GM21390 (cell line): Measurements from ENCODE around the gene MBNL1.
A peak's percentile ranks its signal among the peaks of the same experiment; 100 is the strongest.
"Not testable (repeated sequence)": the region's sequence is repeated elsewhere in the genome, so short reads cannot be mapped to it uniquely, and the experiment has no call there.

ENCODE experiments used
- ATAC-seq: cut with Tn5 transposase; IDR thresholded peaks from one replicate; pipeline ENCODE4 v1.9.1; 2021; ENCODE audit not compliant: unreplicated experiment

Gene MBNL1

DNA sequence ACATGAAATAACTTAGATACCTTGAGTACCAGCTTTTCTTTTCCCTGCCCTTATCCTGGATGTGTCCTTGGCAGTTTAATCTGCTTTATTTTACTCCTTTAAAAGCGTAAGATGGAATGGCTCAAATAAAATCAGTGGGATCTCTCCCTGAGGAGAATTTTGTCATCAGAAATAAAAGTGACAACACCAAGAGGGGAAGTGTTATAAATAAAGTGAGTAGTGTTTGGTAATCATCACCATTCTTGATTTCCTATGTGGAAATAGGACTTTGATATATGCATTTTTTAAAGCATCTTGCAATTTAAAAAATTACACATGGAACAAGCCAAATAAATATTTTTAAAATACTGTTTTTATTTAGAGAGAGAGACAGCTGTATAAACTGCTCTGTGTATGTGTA, 76.5 kb downstream of the MBNL1 start:
- ATAC-seq, result no peak

DNA sequence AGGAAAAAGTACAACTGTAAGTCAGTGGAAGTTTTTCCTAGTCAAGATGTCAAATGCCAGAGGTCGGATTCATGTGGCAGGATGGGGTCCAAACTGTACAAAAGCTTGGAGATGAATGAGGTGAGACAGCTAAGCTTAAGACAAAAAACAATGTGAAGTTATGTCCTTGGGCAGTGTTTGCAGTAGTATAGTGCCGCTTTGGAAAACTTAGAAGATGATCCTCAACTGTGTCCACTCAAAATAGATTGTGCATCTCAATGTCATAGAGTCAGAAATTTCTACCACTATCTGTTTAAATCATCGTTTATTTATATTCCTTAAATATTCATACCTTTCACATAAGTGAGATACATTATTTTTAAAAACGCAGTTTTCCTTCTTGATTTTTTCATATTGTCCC, 77.3 kb downstream of the MBNL1 start:
- ATAC-seq, result no peak

DNA sequence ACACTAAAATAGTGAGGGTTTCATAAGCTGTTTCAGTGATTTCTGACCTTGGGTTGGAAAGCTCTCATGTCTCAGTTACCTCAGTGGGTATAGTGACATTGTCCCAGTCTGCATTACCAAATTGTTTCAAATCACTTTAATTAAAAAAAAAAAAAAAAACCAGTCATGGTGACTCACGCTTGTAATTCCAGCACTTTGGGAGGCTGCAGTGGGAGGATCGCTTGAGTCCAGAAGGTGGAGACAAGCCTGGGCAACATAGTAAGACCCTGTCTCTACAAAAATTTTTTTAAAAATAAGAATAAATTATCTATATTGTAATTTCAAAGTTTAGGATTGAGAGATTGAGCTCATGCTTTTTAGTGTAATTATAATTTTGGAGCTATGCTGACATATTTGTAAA, 78.0 kb downstream of the MBNL1 start:
- ATAC-seq, result no peak

DNA sequence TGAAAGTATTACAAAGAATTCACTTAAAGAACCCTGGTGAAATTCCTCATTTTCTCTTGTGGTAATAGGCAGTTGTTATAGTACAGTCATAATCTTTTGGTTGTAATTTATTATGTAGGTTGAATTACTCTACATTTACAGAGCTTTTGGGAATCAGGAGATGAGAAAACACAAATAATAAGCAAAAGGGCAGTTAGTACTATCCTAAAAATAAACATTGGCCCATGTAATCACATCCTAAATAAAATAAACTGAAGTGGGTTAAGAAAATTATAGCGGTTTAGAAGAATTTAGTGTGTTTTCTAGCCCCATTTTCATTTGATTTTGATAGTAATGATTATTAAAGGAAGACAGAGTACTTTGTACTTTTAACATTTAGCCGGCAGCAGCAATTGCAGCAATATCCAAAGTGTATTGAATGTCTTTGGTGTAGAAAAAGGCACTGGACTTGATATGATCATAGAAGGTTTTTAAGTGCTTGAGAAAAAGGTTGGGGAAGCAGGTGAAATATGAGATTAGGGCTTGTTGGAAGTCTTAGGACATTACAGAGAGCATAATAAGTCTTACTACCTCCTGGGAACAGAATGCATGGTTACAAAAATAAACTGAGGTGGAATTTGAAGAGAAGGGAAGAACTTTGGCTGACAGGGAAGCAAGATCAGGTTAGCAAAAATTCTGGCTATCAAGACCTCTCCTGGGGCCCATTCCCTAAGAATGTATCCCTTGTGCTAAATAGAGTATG, 79.9 kb downstream of the MBNL1 start:
- ATAC-seq, result no peak

DNA sequence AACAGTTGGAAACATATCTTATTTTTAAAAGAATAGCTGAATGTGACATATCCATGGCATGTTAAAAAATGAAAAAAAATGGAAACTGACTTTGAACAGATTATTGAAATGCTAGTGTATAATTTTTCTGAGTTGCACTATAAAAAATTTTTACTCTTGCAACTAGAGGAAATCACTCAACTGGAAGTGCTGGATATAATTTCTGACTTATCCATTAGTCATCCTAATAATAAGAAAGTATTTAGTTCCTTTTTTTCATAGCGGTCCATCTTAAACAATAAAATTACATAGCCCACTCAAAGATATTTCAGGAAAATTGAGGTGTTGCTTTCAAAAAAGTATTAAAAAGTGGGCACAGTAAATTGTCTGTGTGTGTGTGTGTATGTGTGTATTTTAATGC, 80.7 kb downstream of the MBNL1 start:
- no peak for ATAC-seq

DNA sequence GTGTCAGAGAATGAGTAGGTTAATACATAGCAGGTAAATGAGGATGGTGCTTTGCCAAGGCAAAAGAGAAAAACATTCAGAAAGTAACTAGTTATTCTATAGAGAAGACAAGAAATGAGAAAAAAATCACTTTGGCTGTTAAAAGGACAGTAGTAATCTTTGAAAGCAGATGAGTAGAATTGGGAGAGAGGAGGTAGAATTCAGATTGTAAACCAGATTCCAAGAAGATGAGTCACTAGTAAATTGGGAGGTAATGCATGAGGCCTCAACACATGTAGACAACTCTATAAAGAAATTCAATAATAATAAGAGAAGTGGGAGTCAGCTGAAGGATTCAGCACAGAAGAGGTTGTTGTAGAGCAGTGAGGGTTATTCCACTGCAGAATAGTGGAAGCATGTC, 81.4 kb downstream of the MBNL1 start:
- ATAC-seq, result no peak

DNA sequence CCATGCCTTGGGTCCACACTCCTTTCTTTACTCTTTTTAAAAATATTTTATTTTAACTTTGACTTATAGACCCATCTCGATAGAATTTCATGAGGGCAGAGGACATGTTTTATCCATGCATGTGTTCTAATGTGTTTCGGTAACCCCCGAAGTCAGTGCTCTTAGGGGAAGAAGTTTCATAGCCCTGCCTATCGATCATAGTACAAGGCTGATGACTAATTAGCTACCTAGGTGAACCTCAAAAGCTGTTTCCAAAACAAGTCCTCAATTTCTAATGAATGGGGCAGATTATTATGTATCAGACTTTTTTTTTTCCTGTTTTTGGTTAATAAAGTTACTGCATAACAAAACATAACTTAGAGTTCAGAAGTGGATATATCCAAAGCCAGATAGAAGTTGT, 82.0 kb downstream of the MBNL1 start:
- no peak for ATAC-seq

DNA sequence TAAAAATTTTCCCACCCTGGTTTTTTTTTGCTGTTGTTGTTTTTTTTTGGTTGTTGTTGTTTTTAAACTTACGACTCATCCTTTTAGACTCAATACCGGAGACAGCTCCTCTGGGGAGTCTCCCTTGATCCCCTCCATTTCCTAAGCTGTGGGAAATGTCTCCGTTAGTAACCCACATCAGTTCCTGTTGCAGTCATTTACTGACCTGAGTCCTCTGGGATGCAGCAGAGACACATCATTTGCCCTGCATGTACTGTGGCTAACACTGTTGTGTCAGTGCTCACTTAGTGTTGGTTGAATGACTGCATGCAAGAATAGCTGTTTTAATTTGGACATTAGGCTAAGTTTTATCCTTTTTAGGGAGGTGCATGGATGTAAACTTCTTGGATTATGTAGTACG, 83.8 kb downstream of the MBNL1 start:
- ATAC-seq, result no peak

DNA sequence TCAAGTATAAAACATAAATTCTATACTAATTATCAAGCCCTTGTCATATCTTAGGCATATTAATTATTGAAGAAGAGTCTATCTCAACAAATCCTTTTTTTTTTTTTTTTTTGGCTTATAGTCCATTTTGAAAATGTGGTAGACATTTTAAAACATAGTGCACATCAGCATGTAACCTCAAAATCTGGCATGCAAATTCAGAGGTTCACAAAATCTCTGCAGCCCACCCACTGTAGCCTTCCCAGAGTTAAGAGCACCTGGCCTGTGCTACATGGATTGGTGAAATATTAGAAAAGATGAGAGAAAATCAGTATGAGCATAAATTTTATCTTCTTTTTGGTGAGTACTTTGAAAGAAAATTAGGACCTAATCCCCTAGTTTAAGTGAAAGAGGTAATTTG, 84.8 kb downstream of the MBNL1 start:
- no peak for ATAC-seq

DNA sequence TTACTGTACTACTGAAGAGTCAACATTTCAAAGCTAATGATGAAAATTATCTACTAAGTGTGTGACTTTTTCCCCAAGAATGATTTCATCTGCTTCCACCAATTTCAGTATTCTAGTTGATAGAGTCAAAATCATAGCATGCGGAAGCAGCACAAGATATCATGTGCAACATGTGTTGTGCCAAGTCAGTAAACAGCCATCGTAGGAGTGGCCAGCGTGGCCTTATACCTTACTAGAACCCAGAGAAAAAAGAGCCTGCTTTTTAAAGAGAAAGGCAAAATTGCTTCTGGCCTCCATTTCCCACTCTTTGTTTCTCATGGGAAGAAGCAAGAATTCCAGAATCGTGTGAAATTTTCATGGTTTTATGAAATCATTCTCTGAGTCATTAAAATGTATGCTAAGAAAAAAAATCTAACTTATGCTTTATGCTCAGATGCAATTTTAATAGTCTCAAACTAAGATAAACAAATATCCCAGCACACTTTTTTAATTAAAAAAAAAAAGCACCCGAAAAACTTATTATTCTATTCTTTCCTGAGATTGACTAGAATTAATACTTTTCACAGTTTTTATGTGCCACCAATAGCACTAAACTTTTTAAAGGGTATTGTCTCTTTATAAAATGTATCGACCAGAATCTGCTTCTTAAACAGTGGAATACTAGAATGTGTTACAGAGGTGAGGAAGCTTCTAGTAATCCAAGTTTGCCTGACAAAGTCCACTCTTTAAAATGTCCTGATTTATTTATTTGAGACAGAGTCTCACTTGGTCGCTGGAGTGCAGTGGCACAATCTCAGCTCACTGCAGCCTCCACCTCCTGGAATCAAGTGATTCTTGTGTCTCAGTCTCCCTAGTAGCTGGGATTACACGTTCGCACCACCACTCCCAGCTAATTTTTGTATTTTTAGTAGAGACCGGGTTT, 87.3 kb downstream of the MBNL1 start:
- no peak for ATAC-seq

DNA sequence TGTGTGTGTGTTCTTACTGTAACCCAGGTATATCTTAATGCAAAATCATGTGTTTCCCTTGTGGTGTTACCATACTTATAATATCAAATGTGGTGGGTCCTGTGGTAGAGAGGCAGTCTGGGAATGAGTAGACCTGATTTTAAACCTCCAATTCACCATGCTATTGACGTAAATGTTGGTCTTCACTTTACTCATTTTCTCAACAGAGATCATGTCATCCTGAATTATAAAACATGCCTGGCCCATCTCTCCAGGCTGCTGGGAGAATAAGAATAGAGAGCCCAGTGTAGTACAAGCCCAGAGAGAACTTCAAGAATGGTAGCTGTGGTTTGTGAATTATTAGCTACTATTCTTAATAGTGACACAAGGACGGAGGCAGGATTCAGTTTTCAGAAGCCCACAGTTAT, 88.1 kb downstream of the MBNL1 start:
- peak; percentile 66 for ATAC-seq

DNA sequence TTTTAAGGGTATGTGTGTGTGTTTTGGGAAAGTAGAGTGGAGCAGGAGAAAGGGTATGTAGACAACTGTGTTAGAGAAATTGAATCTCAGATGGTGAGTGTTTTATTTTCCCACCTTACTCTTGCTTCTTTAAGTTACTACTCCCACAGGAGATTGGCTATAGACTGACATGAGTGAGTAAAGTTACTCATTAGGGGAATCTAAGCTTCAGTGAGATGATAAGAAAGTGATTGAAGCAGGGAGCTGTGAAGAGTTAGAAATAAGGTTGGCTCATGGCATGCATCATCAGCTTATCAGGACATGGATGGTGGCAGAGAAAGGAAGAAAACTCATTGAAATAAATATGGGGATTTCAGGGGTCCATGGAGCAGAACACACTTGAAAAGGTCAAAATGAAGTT, 88.9 kb downstream of the MBNL1 start:
- no peak for ATAC-seq

DNA sequence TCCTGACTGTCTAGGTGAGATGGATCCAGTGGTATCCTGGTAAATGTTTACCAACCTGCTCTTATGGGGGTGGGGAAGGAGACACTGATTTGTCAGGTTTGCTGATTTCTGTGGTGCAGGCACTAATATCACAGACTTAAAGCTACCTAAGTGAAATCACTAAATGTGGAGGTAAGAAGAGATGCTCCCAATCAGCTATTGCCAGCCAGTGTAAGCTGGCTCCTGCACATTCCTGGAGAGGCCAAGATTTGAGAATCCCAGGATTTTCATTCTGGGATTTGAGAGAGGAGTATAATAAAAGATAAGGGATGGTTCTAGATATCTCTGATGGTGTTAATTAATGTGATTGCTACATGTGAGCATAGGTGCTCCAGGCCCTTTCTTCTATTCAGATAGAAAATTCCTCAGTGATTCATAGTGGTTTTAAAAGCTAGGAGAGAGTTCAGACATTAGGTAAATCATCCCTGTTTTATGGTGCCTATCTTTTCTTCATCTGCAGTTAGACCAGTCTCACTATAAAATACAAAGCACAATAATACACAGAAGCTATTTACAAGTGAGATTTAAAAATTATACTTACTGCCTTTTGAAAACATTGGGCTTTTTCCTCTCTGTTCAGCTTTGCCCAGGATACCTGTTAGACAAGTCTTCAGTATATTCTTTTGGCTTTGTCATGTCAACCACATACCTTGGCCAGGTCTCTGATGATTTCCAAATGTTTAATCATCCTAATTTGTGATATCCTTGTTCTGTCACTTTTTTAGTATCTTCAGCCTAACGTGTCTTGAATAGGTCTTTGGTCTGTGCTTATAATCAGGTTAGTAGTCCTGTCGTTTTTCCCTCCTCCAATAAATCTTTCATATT, 90.9 kb downstream of the MBNL1 start:
- no peak for ATAC-seq

DNA sequence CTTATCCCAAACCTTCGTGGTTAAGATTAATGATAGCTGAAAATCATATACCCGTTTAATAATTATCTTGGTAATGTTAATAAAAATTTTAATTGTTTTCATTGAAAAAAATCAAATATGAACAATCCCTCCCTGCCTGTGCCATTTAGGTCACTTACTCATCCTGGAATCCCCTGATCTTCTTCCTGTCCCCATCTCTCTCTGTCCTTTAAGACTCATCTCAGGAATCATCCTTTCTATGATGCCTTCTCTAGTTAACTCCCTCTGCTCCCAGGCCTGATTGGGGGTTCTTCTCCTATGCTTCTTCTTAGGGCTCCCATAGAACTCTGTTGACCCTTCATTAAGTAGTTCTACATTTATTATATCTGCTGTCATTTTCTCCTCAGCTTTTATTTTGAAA, 91.6 kb downstream of the MBNL1 start:
- no peak for ATAC-seq

DNA sequence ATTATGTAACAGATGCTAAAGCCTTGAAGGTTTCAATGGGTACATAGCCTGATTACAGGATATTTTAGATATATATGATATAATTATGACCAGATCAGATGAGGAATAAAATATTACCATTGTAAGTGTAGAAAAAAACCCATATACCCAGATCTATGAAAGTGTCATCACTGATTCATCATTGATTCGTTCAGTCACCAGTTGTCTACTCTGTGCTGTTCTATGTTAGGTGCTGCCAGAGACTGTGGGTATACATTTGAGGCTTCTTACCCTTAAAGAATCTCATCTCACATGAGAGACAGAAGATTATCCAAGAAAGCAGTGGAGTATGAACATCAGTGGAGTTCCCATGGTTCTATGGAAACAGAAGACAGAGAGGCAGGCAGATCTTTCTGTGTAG, 92.2 kb downstream of the MBNL1 start:
- ATAC-seq, result no peak

DNA sequence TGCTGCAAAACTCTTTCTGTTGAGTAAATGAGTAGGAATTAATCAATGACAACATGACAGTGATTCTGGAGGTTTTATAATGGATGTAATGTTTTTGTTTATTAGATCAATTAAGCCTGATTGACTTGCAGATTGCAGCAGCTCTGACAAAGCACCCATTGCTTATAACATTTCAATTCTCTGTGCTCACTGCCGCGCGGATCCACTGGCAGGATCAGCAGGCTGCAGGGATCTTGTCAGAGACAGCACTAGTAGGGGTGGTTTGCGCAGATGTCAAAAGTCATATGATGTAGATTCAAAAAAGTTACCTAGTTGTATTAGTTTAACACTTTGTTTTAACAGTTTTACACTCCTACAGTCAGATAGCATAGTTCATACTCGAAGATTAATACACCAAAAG, 93.4 kb downstream of the MBNL1 start:
- ATAC-seq, result no peak

DNA sequence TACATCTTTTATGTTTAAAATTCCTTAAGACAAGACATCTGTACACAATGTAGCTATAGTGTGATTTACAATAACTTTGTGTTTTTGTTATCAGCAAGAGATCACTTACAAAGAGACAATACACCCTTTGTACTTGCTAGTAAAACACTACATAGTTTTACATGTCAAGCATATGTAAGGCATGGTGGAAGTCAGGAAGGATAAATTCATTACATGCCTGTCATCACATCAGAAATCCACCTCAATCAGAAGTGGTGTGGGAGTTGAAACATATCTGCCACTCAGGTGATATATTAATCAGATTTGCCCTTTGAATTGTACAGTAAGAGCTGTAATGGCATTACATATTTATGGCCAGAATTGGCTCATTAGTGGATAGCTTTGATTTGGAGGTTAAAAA, 95.5 kb downstream of the MBNL1 start:
- ATAC-seq, result no peak

DNA sequence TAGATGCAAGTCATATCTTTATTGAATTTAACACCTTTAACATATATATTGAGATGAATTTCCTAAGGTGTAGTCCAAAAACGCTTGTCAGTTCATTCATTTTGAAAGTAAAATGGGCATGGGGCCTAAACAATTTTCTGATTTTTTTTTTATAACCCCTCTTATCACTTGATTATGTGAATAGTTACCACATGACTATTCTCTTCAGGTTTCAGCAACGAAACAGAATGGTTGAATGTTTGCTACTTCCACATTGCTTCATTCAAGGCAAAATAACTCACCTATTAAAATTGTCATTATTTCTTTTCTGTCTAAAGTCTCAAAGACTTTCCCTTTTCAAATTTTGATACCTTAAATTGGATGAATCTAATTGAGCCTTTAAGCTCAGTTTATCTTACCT, 96.4 kb downstream of the MBNL1 start:
- ATAC-seq, result no peak

DNA sequence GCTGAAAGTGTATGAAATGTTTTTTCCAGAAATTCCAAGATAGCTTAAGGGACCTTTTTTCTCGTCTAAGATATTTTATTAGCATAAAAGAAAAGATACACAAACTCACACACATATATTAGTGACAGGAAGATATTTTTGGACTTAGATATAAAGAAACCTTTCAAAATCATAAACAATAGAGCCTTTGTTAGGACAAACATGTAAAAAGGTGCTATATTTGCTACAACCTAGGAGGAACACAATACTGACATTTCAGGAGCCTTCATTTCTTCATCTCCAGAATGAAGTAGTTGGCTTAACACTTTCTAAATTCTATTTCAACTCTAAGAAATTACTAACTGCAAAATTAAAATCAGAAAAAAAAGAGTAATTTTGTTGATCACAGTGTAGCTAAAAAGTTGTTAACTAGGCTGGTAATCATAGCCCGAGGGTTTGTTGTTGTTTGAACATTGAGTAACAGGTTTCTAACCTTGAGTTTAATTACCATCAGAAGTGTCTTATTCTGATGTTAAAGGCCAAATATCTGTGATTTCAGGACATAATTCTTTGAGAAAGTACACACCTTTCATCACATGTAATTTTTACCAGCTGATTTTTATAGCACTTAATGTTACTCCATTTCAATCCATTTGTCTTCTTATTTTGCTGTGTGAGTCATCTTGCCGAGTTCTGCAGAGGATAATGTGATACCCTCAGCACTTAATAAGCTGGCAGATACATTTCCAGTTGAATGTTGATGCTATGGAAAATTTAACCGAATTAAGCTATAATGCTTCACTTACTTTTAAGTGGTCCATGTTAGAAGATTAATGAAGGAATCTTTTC, 97.3 kb downstream of the MBNL1 start:
- no peak for ATAC-seq

DNA sequence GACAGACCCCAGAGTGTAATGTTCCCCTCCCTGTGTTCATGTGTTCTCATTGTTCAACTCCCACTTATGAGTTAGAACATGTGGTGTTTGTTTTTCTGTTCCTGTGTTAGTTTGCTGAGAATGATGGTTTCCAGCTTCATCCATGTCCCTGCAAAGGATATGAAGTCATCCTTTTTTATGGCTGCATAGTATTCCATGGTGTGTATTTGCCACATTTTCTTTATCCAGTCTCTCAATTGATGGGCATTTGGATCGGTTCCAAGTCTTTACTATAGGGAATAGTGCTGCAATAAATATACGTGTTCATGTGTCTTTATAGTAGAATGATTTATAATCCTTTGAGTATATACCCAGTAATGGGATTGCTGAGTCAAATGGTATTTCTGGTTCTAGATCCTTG, 98.5 kb downstream of the MBNL1 start:
- ATAC-seq, result not testable (repeated sequence)

DNA sequence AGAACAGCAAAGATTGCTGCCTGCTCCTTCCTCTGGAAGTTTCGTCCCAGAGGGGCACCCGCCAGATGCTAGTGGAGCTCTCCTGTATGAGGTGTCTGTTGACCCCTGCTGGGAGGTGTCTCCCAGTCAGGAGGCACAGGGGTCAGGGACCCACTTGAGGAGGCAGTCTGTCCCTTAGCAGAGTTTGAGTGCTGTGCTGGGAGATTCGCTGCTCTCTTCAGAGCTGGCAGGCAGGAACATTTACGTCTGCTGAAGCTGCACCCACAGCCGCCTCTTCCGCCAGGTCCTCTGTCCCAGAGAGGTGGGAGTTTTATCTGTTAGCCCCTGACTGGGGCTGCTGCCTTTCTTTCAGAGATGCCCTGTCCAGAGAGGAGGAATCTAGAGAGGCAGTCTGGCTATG, 103.9 kb downstream of the MBNL1 start:
- not testable (repeated sequence) for ATAC-seq
